Uterus (tissue), 2 donors: ENCODE measurements around the gene BCAM.

Source experiments
- CTCF ChIP-seq, 4 experiments: fragments of 200-600 bp in 2 of 4; fragments of 450-650 bp in 2 of 4; sonication (generic) in 2 of 4; IDR thresholded peaks; one replicate each; pipeline ENCODE4 v1.5.1; 2016 to 2019; ENCODE audit warnings: antibody characterized with exemption in 4 of 4, mild to moderate bottlenecking in 2 of 4, moderate library complexity in 1 of 4
- POLR2A ChIP-seq, 2 donors: fragments of 450-650 bp; IDR thresholded peaks; one replicate each; pipeline ENCODE4 v1.6.1; 2016; ENCODE audit warnings: antibody characterized with exemption in 2 of 2, mild to moderate bottlenecking in 1 of 2, moderate library complexity in 1 of 2

GRCh38 chr19:44813070-44813840 is 4.4 kb downstream of the BCAM start:
- TF ChIP-seq CTCF (IDR thresholded peaks at IDR 0.05) (no peak), POLR2A (IDR thresholded peaks at IDR 0.05) (no peak)
